ENCODE data around the gene LAD1. TPM values are rescaled to one million over a fixed set of nuclear protein-coding genes. Genes with fewer than 3 reads are reported as not detected.

LAD1 gene
- total and polyA plus RNA-seq, 7 experiments from 2014 or later: 0.89 TPM; not detected in 6

GRCh38 chr1:201403359-201403758, 4.2 kb upstream of the LAD1 start:
- ATAC-seq (no peak), DNase-seq (no peak)
- intact Hi-C loops (cut with micrococcal nuclease): no loop called here
- H3K36me3 ChIP-seq (ENCODE audit: control insufficient read depth in 2 of 3, insufficient read depth in 3 of 3, low read length in 3 of 3): no peaks in the 10 kb centered on the region
- Mint-ChIP-seq H3K4me1 (peaks cover 0 to 2% (median 0%) of the 10 kb centered on the region in 7 donors), H3K36me3 (no peaks in the 10 kb centered on the region), H3K4me3 (no peak overlapping the region), H3K27ac (no peak overlapping the region), H3K9me3 (no peaks in the 10 kb centered on the region), H3K27me3 (peaks cover 5 to 22% (median 6%) of the 10 kb centered on the region in 5 donors)
- H3K27ac ChIP-seq (ENCODE audit: low read depth, low read length): no peak overlapping the region
- POLR2A ChIA-PET: no interaction called here
- CTCF ChIA-PET: no interaction called here
- H3K9me3 ChIP-seq (ENCODE audit: control insufficient read depth in 2 of 3, low read length in 3 of 3): no peaks in the 10 kb centered on the region
- no peak overlapping the region for H3K4me3 ChIP-seq (ENCODE audit: low read length)
- H3K4me1 ChIP-seq (ENCODE audit: control insufficient read depth in 2 of 2, insufficient read depth in 2 of 2, low read length in 2 of 2): no peaks in the 10 kb centered on the region
- H3K27me3 ChIP-seq (ENCODE audit: control insufficient read depth in 2 of 2, insufficient read depth in 2 of 2, low read length in 2 of 2): no peaks in the 10 kb centered on the region

- DNase-seq: no peak
- Histone ChIP-seq H3K4me1 (ENCODE audit: control insufficient read depth in 2 of 2, insufficient read depth in 2 of 2, low read length in 2 of 2) (no peaks in the 10 kb centered on the region), H3K36me3 (ENCODE audit: control insufficient read depth in 2 of 3, insufficient read depth in 3 of 3, low read length in 3 of 3) (no peaks in the 10 kb centered on the region), H3K27ac (ENCODE audit: low read depth, low read length) (no peak overlapping the region), H3K4me3 (ENCODE audit: low read length) (no peak overlapping the region), H3K27me3 (ENCODE audit: control insufficient read depth in 2 of 2, insufficient read depth in 2 of 2, low read length in 2 of 2) (no peaks in the 10 kb centered on the region), H3K9me3 (ENCODE audit: control insufficient read depth in 2 of 3, low read length in 3 of 3) (no peaks in the 10 kb centered on the region)
- no peaks in the 10 kb centered on the region for H3K9me3 Mint-ChIP-seq
- no peaks in the 10 kb centered on the region for H3K36me3 Mint-ChIP-seq
- no peak for ATAC-seq
- H3K27ac Mint-ChIP-seq: no peak overlapping the region
- ChIA-PET CTCF (interaction anchor here (0.6 kb wide), 1 partner anchor 606 kb away, joined by 3 read pairs; no protein-coding TSS in a partner anchor), POLR2A (no interaction called here)
- intact Hi-C loops (cut with micrococcal nuclease): no loop called here
- peaks cover 0 to 4% (median 0%) of the 10 kb centered on the region in 7 donors for H3K4me1 Mint-ChIP-seq
- no peak overlapping the region for H3K4me3 Mint-ChIP-seq
- H3K27me3 Mint-ChIP-seq: peaks cover 16 to 31% (median 17%) of the 10 kb centered on the region in 5 donors
Measured at GRCh38 chr1:201401700-201402099, 2.6 kb upstream of the LAD1 start.

GRCh38 chr1:201400852-201401230, 1.7 kb upstream of the LAD1 start:
- no peaks in the 10 kb centered on the region for H3K27me3 ChIP-seq (ENCODE audit: control insufficient read depth in 2 of 2, insufficient read depth in 2 of 2, low read length in 2 of 2)
- peaks cover 0 to 4% (median 0%) of the 10 kb centered on the region in 7 donors for H3K4me1 Mint-ChIP-seq
- POLR2A ChIA-PET: no interaction called here

GRCh38 chr1:201400212-201400851, 1.2 kb upstream of the LAD1 start:
- no peak overlapping the region for H3K27ac ChIP-seq (ENCODE audit: low read depth, low read length)
- intact Hi-C loops (cut with micrococcal nuclease): no loop called here
- H3K9me3 ChIP-seq (ENCODE audit: control insufficient read depth in 2 of 3, low read length in 3 of 3): no peaks in the 10 kb centered on the region
- no peaks in the 10 kb centered on the region for H3K36me3 ChIP-seq (ENCODE audit: control insufficient read depth in 2 of 3, insufficient read depth in 3 of 3, low read length in 3 of 3)
- Mint-ChIP-seq H3K27me3 (peaks cover 22 to 38% (median 27%) of the 10 kb centered on the region in 5 donors), H3K27ac (no peak overlapping the region), H3K36me3 (no peaks in the 10 kb centered on the region), H3K9me3 (no peaks in the 10 kb centered on the region), H3K4me3 (peak overlapping the region in 1 of 10 donors; percentile 6), H3K4me1 (peaks cover 0 to 4% (median 0%) of the 10 kb centered on the region in 7 donors)
- no peak for DNase-seq
- no peaks in the 10 kb centered on the region for H3K27me3 ChIP-seq (ENCODE audit: control insufficient read depth in 2 of 2, insufficient read depth in 2 of 2, low read length in 2 of 2)
- POLR2A ChIA-PET: no interaction called here
- CTCF ChIA-PET: no interaction called here
- no peak for ATAC-seq
- H3K4me3 ChIP-seq (ENCODE audit: low read length): no peak overlapping the region
- no peaks in the 10 kb centered on the region for H3K4me1 ChIP-seq (ENCODE audit: control insufficient read depth in 2 of 2, insufficient read depth in 2 of 2, low read length in 2 of 2)

More at GRCh38 chr1:201400852-201401230, 1.7 kb upstream of the LAD1 start:
- no peaks in the 10 kb centered on the region for H3K36me3 Mint-ChIP-seq
- H3K4me3 Mint-ChIP-seq: no peak overlapping the region
- H3K9me3 Mint-ChIP-seq: no peaks in the 10 kb centered on the region
- no peak overlapping the region for H3K4me3 ChIP-seq (ENCODE audit: low read length)
- H3K27ac Mint-ChIP-seq: no peak overlapping the region
- H3K27me3 Mint-ChIP-seq: peaks cover 22 to 38% (median 24%) of the 10 kb centered on the region in 5 donors
- no peaks in the 10 kb centered on the region for H3K36me3 ChIP-seq (ENCODE audit: control insufficient read depth in 2 of 3, insufficient read depth in 3 of 3, low read length in 3 of 3)
- intact Hi-C loops (cut with micrococcal nuclease): no loop called here
- no peak for ATAC-seq
- H3K27ac ChIP-seq (ENCODE audit: low read depth, low read length): no peak overlapping the region
- H3K4me1 ChIP-seq (ENCODE audit: control insufficient read depth in 2 of 2, insufficient read depth in 2 of 2, low read length in 2 of 2): no peaks in the 10 kb centered on the region
- no peaks in the 10 kb centered on the region for H3K9me3 ChIP-seq (ENCODE audit: control insufficient read depth in 2 of 3, low read length in 3 of 3)
- CTCF ChIA-PET: no interaction called here
- no peak for DNase-seq

- POLR2A ChIA-PET: no interaction called here
- CTCF ChIA-PET: no interaction called here
Measured at GRCh38 chr1:201399352-201400126, 415 bp upstream of the LAD1 start.

GRCh38 chr1:201397675-201398074, 1.4 kb downstream of the LAD1 start:
- Mint-ChIP-seq H3K36me3 (no peaks in the 10 kb centered on the region), H3K9me3 (no peaks in the 10 kb centered on the region), H3K4me3 (peak overlapping the region in 1 of 10 donors; percentile 14), H3K27me3 (peaks cover 22 to 51% (median 39%) of the 10 kb centered on the region in 5 donors), H3K27ac (no peak overlapping the region), H3K4me1 (peaks cover 0 to 4% (median 0%) of the 10 kb centered on the region in 7 donors)
- H3K27me3 ChIP-seq (ENCODE audit: control insufficient read depth in 2 of 2, insufficient read depth in 2 of 2, low read length in 2 of 2): no peaks in the 10 kb centered on the region
- ATAC-seq (no peak), DNase-seq (no peak)
- POLR2A ChIA-PET: no interaction called here
- intact Hi-C loops (cut with micrococcal nuclease): no loop called here
- no peaks in the 10 kb centered on the region for H3K36me3 ChIP-seq (ENCODE audit: control insufficient read depth in 2 of 3, insufficient read depth in 3 of 3, low read length in 3 of 3)
- CTCF ChIA-PET: no interaction called here
- H3K4me1 ChIP-seq (ENCODE audit: control insufficient read depth in 2 of 2, insufficient read depth in 2 of 2, low read length in 2 of 2): no peaks in the 10 kb centered on the region
- no peak overlapping the region for H3K27ac ChIP-seq (ENCODE audit: low read depth, low read length)
- no peaks in the 10 kb centered on the region for H3K9me3 ChIP-seq (ENCODE audit: control insufficient read depth in 2 of 3, low read length in 3 of 3)
- no peak overlapping the region for H3K4me3 ChIP-seq (ENCODE audit: low read length)

More at GRCh38 chr1:201399352-201400126, 415 bp upstream of the LAD1 start:
- H3K4me3 ChIP-seq (ENCODE audit: low read length): no peak overlapping the region
- ATAC-seq (no peak), DNase-seq (no peak)
- H3K9me3 Mint-ChIP-seq: no peaks in the 10 kb centered on the region
- H3K27ac ChIP-seq (ENCODE audit: low read depth, low read length): no peak overlapping the region
- no peaks in the 10 kb centered on the region for H3K36me3 Mint-ChIP-seq
- peak overlapping the region in 1 of 10 donors; percentile 6 for H3K4me3 Mint-ChIP-seq
- peaks cover 0 to 4% (median 0%) of the 10 kb centered on the region in 7 donors for H3K4me1 Mint-ChIP-seq
- H3K27me3 Mint-ChIP-seq: peaks cover 22 to 44% (median 29%) of the 10 kb centered on the region in 5 donors
- H3K4me1 ChIP-seq (ENCODE audit: control insufficient read depth in 2 of 2, insufficient read depth in 2 of 2, low read length in 2 of 2): no peaks in the 10 kb centered on the region
- no peaks in the 10 kb centered on the region for H3K9me3 ChIP-seq (ENCODE audit: control insufficient read depth in 2 of 3, low read length in 3 of 3)
- no peaks in the 10 kb centered on the region for H3K27me3 ChIP-seq (ENCODE audit: control insufficient read depth in 2 of 2, insufficient read depth in 2 of 2, low read length in 2 of 2)
- H3K36me3 ChIP-seq (ENCODE audit: control insufficient read depth in 2 of 3, insufficient read depth in 3 of 3, low read length in 3 of 3): no peaks in the 10 kb centered on the region
- H3K27ac Mint-ChIP-seq: no peak overlapping the region
- intact Hi-C loops (cut with micrococcal nuclease): no loop called here

Data from naive thymus-derived CD4-positive, alpha-beta T cell (primary cell).